Measurements from ENCODE around the gene HSF4.

Gene HSF4

DNA sequence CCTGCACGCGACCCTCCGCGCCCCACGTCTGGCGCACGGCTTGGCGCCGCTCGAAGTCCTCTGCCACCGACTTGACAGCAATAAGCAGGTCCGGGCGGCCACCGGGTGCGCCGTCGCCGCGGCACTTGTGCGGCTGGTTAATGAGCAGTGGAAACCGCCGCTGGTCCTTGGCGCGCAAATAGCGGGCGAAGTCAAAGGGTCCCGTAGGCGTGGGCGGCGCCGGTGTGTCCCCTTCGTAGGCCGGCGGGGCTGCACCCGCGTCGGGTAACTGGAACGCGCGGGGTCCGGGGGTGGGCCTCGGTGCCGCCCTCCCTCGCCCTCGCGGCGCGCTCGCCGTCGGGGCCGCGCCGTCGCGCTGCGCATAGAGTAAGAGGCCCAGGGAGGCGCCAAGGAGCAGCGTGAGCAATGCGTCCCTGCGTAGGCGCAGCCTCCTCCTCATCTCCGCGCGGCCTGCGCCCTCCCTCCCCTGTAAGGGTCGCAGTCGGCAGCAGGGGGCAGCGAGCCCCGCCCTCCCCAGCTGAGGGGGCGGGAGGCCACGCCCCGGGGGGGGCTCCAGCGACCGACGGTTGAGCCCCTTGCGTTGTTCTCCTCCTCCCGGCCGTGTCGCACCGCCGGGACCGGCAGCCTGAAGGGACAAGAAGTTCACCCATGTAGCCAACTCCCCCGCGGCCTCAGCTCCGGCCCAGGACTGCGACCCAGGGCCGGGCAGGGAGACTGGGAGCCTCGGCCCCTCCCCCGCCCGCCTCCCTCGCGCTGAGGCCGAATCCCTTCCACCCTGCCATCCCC is 14.3 kb upstream of the HSF4 start:
- peak overlapping the region; percentile 56 to 66 for H3K4me3 ChIP-seq (replicated peaks in 1 of 2; ENCODE audit: low read depth in 2 of 2, low read length in 2 of 2)
- peak; percentile 68 to 83 for DNase-seq (ENCODE audit: low read depth in 2 of 2)
- TF ChIP-seq, protein P1, sequence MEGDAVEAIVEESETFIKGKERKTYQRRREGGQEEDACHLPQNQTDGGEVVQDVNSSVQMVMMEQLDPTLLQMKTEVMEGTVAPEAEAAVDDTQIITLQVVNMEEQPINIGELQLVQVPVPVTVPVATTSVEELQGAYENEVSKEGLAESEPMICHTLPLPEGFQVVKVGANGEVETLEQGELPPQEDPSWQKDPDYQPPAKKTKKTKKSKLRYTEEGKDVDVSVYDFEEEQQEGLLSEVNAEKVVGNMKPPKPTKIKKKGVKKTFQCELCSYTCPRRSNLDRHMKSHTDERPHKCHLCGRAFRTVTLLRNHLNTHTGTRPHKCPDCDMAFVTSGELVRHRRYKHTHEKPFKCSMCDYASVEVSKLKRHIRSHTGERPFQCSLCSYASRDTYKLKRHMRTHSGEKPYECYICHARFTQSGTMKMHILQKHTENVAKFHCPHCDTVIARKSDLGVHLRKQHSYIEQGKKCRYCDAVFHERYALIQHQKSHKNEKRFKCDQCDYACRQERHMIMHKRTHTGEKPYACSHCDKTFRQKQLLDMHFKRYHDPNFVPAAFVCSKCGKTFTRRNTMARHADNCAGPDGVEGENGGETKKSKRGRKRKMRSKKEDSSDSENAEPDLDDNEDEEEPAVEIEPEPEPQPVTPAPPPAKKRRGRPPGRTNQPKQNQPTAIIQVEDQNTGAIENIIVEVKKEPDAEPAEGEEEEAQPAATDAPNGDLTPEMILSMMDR (IDR thresholded peaks at IDR 0.05; ENCODE audit: low read depth, low read length) = no peak

DNA sequence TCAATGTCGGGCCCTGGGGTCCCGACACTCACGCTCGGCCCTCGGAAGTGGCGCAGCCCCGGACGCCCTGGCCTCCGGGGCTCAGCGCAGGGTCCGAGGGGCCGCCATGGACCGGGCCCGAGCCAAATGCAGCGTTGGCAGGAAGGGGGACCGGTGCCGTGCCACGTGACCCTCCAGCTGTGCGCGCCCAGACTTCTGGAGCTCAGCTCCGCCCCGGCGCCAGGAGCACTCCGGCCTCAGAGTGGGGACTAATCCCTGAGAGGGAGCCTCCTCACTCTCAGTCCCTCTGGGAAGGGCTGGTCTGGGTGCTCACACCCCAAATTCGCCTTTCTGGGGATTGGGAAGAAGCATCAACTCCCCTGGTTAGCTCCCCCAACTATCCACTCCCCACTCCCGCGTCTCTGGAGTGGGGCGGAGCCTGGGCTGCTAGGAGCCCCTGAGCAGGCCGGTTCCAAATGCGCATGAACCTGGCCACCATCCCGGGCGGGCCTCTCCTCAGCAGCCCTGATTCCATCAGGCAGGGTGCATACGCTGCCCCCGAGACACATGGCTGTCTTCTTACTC is 13.6 kb upstream of the HSF4 start, which contains the start of gene B3GNT9:
Gene B3GNT9, minus strand, starts transcription at position 166 of the 564 bp plus-strand sequence. CDS start 513 bp downstream, outside the sequence.
- peak; percentile 80 for DNase-seq (ENCODE audit: low read depth in 2 of 2)
- TF ChIP-seq, protein P1 (IDR thresholded peaks at IDR 0.05; ENCODE audit: low read depth, low read length) = no peak
- peak within 1 kb of the TSS; percentile 56 to 66 for H3K4me3 ChIP-seq (replicated peaks in 1 of 2; ENCODE audit: low read depth in 2 of 2, low read length in 2 of 2)

DNA sequence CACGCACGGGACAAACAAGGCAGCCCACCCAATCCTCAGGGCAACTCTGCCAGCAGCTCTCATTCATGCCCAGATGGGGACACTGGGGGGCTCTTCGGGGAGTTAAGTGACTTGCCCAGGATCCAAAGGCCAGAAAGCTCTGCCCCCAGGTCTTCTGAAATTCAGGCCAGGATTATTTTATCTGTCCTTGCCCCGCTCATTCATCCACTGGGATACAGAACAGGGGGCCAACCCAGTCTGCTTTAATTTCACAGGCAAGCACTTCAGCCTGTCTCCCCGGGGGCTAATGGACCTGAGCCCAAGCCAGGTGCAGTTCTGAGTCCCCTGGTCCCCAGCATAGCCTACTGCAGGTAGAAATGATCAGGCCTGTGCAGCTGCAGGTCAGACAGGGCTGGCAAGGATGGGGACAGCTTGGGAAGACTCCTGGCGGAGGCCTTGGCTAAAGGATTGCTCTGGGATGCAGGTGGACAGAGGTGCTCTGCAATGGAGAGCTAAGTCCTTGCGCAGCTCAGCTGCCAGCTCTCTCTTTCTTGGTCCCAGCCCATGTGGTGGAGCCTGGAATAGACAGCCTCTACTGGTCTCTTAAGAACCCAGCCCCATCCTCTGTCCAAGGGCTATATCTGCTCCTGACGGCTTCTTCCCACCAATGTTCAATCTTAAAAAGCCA is 13.0 kb upstream of the HSF4 start:
- TF ChIP-seq, protein P1 (IDR thresholded peaks at IDR 0.05; ENCODE audit: low read depth, low read length) = peak; percentile 4
- peak in 1 of 2 donors; percentile 15 for DNase-seq (ENCODE audit: low read depth in 2 of 2)
- peak overlapping the region; percentile 56 to 66 for H3K4me3 ChIP-seq (replicated peaks in 1 of 2; ENCODE audit: low read depth in 2 of 2, low read length in 2 of 2)

DNA sequence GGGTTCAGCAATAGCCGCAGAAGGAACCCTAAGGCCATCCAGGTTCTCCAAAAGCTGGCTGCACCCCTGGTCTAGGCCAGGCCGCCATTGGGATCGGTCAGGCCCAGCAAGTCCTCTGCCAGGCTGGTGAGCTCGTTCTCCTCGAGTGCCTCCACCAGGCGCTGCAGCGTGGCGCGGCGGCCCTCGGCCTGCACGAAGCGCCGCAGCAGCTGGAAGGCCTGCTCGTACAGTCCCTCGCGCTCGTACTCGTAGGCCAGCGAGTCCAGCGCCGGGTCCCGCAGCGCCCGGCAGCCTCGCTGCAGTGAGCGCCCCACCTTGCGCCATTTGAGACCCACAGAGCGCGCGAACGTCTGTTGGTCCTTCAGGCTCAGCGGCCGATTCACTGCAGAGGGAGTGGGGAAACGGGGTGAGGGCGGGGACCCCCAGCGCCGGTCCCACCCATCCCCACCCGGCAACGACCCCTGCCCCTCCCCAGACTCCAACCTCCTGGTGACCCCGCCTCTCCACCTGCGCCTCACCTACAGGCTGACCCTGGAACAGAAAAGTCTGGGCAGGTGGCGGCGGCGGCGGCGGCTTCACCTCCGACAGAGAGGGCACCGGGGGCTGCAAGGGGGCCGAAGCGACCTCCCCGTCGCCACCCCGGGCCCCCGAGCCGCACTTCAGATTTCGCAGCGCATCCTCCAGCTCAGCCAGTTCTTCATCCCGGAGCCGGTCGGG is 9.8 kb upstream of the HSF4 start:
- TF ChIP-seq, protein P1 (IDR thresholded peaks at IDR 0.05; ENCODE audit: low read depth, low read length) = no peak
- no peak overlapping the region for H3K4me3 ChIP-seq (replicated peaks in 1 of 2; ENCODE audit: low read depth in 2 of 2, low read length in 2 of 2)
- no peak for DNase-seq (ENCODE audit: low read depth in 2 of 2)

DNA sequence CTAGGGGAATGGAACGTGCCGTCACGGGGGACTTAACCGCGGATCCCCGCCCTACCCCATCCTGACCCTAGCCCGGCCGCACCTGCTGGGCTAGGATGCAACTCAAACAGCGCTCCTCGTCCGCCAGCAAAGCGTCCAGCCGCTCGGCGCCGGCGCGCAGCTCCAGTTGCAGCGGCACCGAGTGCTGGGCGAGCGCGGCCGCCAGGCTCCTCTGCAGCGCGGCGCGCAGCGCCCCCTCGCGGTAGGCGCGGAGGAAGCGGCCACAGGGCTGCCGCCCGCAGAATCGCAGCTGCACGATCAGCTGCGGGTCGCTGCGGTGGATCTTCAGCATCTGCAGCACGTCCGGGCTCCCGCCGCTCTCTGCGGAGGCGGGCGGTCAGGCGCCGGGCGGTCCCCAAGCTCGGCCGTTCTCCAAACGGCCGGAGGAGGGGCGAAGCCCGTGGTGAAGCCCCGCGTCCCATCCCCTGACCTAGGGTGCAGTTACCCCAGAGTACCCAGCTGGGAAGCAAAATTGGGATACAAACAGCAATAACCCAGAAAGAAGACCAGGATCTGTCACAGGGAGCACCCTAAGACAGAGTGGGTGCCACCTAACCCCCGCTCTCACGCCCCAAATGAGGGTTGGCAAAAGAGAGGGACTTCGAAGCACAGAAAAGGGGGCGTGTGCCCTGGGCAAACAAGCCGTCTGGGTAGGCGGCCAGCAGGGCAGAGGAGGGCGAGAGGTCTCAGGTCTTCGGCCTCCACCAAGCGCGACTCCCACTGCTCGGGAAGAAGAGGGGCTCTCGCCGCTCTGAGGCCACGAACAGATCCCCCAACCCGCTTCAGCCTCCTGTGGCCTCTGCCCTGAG is 9.0 kb upstream of the HSF4 start:
- TF ChIP-seq, protein P1 (IDR thresholded peaks at IDR 0.05; ENCODE audit: low read depth, low read length) = peak; percentile 53
- H3K4me3 ChIP-seq (replicated peaks in 1 of 2; ENCODE audit: low read depth in 2 of 2, low read length in 2 of 2) = no peak overlapping the region
- DNase-seq (ENCODE audit: low read depth in 2 of 2) = peak; percentile 69 to 80
